ENCODE data around the gene GSTT2. TPM values are rescaled to one million over a fixed set of nuclear protein-coding genes. Genes with fewer than 3 reads are reported as not detected.

The GSTT2 gene
- total RNA-seq, 2 donors from 2014 or later: not detected

DNA sequence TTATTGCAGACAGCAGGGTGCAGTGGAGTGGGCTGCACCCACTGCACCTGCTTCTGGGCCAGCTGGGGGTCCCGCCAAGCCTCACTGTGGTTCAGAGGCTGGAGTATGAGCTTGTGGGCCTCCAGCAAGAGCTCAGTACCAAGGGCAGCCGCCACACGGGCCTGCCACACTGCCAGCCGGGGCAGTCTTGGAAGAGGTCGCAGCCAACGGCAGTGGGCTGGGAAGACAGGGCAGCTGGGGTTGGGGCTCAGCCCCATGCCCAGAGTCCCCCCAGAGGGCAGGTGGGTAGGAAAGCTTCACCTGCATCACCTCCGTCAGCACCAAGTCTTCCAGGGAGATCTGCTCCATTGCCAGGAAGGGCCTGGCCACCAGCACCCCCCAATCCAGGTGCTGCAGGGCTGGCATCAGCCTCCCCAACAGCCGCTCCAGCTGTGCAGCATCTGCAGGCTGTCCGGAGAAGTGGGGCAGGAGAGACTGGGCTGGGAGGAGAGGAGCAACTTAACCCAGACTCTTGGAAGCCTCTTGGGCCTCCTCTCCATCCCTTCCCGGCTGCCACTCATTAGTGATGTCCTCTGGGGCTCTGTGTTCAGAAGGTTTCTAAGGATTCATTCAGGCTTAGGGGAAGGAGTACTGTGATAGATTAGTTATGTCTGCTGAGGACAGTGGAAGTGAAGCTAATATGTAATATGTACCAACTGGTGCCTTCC lies 26.4 kb downstream of the GSTT2 start:
- no peaks in the 10 kb centered on the region for H3K9me3 ChIP-seq
- DNase-seq (no peak), ATAC-seq (no peak)
- no peak overlapping the region for H3K27ac ChIP-seq
- no peak for TF ChIP-seq POLR2A (IDR thresholded peaks at IDR 0.05)
- TF ChIP-seq, protein P1, sequence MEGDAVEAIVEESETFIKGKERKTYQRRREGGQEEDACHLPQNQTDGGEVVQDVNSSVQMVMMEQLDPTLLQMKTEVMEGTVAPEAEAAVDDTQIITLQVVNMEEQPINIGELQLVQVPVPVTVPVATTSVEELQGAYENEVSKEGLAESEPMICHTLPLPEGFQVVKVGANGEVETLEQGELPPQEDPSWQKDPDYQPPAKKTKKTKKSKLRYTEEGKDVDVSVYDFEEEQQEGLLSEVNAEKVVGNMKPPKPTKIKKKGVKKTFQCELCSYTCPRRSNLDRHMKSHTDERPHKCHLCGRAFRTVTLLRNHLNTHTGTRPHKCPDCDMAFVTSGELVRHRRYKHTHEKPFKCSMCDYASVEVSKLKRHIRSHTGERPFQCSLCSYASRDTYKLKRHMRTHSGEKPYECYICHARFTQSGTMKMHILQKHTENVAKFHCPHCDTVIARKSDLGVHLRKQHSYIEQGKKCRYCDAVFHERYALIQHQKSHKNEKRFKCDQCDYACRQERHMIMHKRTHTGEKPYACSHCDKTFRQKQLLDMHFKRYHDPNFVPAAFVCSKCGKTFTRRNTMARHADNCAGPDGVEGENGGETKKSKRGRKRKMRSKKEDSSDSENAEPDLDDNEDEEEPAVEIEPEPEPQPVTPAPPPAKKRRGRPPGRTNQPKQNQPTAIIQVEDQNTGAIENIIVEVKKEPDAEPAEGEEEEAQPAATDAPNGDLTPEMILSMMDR (IDR thresholded peaks at IDR 0.05): no peak
- WGBS, 2 donors: 78% methylated on average over 5 to 10 of the region's 10 CpGs
- no peak overlapping the region for H3K4me3 ChIP-seq
- no peaks in the 10 kb centered on the region for H3K36me3 ChIP-seq (replicated peaks in 1 of 2; ENCODE audit: insufficient read depth in 1 of 2, low read depth in 2 of 2)
- intact Hi-C loops (cut with DNase I): no loop called here
- H3K27me3 ChIP-seq: no peaks in the 10 kb centered on the region
- H3K4me1 ChIP-seq: no peaks in the 10 kb centered on the region

DNA sequence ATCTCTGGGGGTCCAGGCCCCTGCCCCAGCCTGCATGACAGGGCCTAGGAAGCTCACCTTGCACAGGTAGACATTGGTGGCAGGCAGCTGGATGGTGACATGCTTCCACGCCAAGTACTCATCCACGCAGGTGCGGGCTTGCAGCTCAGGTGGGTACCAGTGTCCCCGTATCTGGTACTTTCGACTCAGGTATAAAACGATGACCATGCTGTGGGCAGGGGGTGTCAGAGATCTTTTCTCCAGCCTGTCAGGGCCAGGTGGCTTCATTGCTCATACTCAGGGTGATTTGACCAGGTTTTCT lies 26.9 kb downstream of the GSTT2 start:
- DNase-seq (no peak), ATAC-seq (no peak)
- 55 to 86% methylated on average over 2 to 6 of the region's 6 CpGs for WGBS, 2 donors
- no peaks in the 10 kb centered on the region for H3K4me1 ChIP-seq
- no peaks in the 10 kb centered on the region for H3K9me3 ChIP-seq
- no peaks in the 10 kb centered on the region for H3K27me3 ChIP-seq
- intact Hi-C loops (cut with DNase I): no loop called here
- TF ChIP-seq, protein P1 (IDR thresholded peaks at IDR 0.05): no peak
- TF ChIP-seq POLR2A (IDR thresholded peaks at IDR 0.05): no peak
- H3K4me3 ChIP-seq: no peak overlapping the region
- H3K27ac ChIP-seq: no peak overlapping the region
- no peaks in the 10 kb centered on the region for H3K36me3 ChIP-seq (replicated peaks in 1 of 2; ENCODE audit: insufficient read depth in 1 of 2, low read depth in 2 of 2)

DNA sequence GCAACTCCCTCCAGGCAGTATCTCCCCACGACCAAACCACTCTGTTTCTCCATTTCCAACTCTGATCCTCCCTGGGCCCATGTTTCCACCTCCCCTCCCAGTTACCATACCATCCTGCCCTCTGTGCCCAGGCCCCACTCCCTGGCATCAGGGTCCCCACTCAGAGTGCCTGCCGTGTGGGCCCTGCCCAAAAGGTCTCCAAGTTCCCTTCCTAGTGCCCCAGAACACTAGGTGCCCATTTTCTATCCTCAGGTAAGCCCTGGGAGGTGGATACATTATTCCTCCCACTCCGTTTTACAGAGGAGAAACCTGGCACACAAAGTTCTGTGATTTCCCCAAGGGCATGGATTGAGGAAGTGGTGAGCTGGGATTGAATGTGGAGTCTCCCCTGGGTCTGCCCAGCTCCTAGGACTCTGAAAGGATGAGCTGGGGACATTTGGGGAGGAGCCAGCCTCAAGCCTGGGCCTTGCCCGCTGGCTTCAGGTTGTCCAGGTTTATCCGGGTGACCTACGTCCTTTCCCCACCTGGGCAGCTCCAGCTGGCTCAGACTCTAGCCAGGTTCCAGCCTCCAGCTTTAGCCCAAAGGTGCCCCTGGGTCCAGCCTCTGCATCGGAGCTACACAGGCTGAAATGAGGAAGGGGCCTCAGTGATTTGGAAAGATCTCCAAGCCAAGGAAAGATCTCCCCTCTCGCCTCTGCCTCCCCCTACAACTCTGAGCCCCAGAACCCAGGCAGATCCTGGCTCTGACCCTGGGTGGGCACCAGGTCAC lies 27.5 kb downstream of the GSTT2 start:
- H3K4me1 ChIP-seq: peaks cover 3% of the 10 kb centered on the region
- 69 to 79% methylated on average over 3 to 8 of the region's 8 CpGs for WGBS, 2 donors
- H3K27me3 ChIP-seq: no peaks in the 10 kb centered on the region
- H3K4me3 ChIP-seq: no peak overlapping the region
- ATAC-seq: no peak
- intact Hi-C loops (cut with DNase I): no loop called here
- DNase-seq: no peak
- no peaks in the 10 kb centered on the region for H3K9me3 ChIP-seq
- no peaks in the 10 kb centered on the region for H3K36me3 ChIP-seq (replicated peaks in 1 of 2; ENCODE audit: insufficient read depth in 1 of 2, low read depth in 2 of 2)
- H3K27ac ChIP-seq: no peak overlapping the region
- TF ChIP-seq, protein P1 (IDR thresholded peaks at IDR 0.05): no peak
- TF ChIP-seq POLR2A (IDR thresholded peaks at IDR 0.05): no peak

DNA sequence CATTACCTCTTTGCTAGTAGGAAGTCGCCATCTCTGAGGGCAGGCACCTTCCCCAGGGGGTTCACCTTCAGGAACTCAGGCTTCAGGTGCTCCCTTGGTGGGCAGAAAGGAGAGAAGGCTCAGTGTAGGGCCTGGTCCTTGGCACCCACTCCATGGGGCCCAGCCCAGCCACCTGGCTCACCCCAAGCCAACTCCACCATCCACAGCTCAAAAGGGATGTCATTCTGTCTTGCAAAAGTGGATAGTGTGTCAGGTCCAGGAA lies 28.0 kb downstream of the GSTT2 start:
- no peaks in the 10 kb centered on the region for H3K36me3 ChIP-seq (replicated peaks in 1 of 2; ENCODE audit: insufficient read depth in 1 of 2, low read depth in 2 of 2)
- no peak overlapping the region for H3K4me3 ChIP-seq
- ATAC-seq (no peak), DNase-seq (no peak)
- 87 to 100% methylated on average over 1 of the region's 1 CpG for WGBS, 2 donors
- no peaks in the 10 kb centered on the region for H3K27me3 ChIP-seq
- no peak overlapping the region for H3K27ac ChIP-seq
- intact Hi-C loops (cut with DNase I): no loop called here
- H3K9me3 ChIP-seq: no peaks in the 10 kb centered on the region
- H3K4me1 ChIP-seq: peaks cover 8% of the 10 kb centered on the region
- TF ChIP-seq, protein P1 (IDR thresholded peaks at IDR 0.05): no peak
